Ishikawa (cell line): ENCODE data around the gene KCNJ8.

ENCODE experiments used
- CEBPB ChIP-seq: IDR thresholded peaks from 2 replicates; pipeline ENCODE4 v1.6.1; 2012
- CREB1 ChIP-seq: IDR thresholded peaks from 2 replicates; pipeline ENCODE4 v1.6.1; 2012; ENCODE audit warnings: low read depth
- EP300 ChIP-seq: IDR thresholded peaks from 2 replicates; pipeline ENCODE4 v1.6.1; 2012; ENCODE audit warnings: borderline replicate concordance
- RAD21 ChIP-seq: IDR thresholded peaks from 2 replicates; pipeline ENCODE4 v1.6.1; 2012; ENCODE audit warnings: low read depth
- ZBTB7A ChIP-seq: IDR thresholded peaks from 2 replicates; pipeline ENCODE4 v1.6.1; 2012; ENCODE audit warnings: low read depth
- TF ChIP-seq, protein P1 (sequence below): IDR thresholded peaks from 2 replicates; pipeline ENCODE4 v1.6.1; 2012
- TF ChIP-seq, protein P2 (sequence below): IDR thresholded peaks from 2 replicates; pipeline ENCODE4 v1.6.1; 2012; ENCODE audit warnings: low read depth, mild to moderate bottlenecking
- TF ChIP-seq, protein P3 (sequence below): IDR thresholded peaks from 2 replicates; pipeline ENCODE4 v1.6.1; 2012

DNA sequence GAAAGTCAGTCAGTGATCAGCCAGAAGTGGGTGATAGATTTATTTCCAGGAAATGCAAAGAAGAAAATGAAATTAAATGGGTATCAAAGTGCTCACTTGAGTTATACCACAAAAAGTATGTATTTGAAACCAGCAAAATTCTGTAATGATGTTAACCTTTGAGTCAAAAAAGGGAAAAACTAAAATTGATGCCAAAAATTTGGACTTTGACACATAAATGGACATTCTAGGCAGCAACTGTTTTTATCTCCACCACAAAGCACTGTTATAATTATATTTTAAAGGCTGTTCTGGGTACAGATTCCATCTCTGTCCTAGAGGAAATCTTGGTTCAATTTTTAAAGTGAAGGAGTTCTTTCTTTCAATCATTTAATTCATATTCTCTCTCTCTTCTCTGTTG, 31.7 kb upstream of the KCNJ8 start:
- TF ChIP-seq CREB1: no peak
- TF ChIP-seq, protein P1, sequence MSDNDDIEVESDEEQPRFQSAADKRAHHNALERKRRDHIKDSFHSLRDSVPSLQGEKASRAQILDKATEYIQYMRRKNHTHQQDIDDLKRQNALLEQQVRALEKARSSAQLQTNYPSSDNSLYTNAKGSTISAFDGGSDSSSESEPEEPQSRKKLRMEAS: no peak
- TF ChIP-seq, protein P2, sequence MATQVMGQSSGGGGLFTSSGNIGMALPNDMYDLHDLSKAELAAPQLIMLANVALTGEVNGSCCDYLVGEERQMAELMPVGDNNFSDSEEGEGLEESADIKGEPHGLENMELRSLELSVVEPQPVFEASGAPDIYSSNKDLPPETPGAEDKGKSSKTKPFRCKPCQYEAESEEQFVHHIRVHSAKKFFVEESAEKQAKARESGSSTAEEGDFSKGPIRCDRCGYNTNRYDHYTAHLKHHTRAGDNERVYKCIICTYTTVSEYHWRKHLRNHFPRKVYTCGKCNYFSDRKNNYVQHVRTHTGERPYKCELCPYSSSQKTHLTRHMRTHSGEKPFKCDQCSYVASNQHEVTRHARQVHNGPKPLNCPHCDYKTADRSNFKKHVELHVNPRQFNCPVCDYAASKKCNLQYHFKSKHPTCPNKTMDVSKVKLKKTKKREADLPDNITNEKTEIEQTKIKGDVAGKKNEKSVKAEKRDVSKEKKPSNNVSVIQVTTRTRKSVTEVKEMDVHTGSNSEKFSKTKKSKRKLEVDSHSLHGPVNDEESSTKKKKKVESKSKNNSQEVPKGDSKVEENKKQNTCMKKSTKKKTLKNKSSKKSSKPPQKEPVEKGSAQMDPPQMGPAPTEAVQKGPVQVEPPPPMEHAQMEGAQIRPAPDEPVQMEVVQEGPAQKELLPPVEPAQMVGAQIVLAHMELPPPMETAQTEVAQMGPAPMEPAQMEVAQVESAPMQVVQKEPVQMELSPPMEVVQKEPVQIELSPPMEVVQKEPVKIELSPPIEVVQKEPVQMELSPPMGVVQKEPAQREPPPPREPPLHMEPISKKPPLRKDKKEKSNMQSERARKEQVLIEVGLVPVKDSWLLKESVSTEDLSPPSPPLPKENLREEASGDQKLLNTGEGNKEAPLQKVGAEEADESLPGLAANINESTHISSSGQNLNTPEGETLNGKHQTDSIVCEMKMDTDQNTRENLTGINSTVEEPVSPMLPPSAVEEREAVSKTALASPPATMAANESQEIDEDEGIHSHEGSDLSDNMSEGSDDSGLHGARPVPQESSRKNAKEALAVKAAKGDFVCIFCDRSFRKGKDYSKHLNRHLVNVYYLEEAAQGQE: no peak
- TF ChIP-seq EP300: no peak
- no peak for TF ChIP-seq ZBTB7A
- no peak for TF ChIP-seq RAD21
- TF ChIP-seq CEBPB: no peak
- TF ChIP-seq, protein P3, sequence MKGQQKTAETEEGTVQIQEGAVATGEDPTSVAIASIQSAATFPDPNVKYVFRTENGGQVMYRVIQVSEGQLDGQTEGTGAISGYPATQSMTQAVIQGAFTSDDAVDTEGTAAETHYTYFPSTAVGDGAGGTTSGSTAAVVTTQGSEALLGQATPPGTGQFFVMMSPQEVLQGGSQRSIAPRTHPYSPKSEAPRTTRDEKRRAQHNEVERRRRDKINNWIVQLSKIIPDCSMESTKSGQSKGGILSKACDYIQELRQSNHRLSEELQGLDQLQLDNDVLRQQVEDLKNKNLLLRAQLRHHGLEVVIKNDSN: no peak
